Left lung (tissue), 10 donors: ENCODE measurements around the gene RAVER2. TPM values are rescaled to one million over a fixed set of nuclear protein-coding genes. Genes with fewer than 3 reads are reported as not detected.

Source experiments
- ATAC-seq: fragments of 200-7000 bp; cut with Tn5 transposase; one replicate; pipeline ENCODE4 v1.9.1; 2020; ENCODE audit warnings: moderate library complexity
- DNase-seq, 4 donors: peaks; one replicate each; pipeline ENCODE4 v3.0.0-alpha.2; 2013 to 2020
- H3K27ac ChIP-seq, 2 donors: fragments of 200-600 bp; sonication (generic) in 1 of 2; one replicate each; pipeline versions ENCODE4 v1.5.0 to v1.8.0; 2020 to 2021
- H3K27me3 ChIP-seq, 2 donors: fragments of 200-600 bp; sonication (generic) in 1 of 2; one replicate each; pipeline versions ENCODE4 v1.5.0 to v1.8.0; 2020 to 2021
- H3K36me3 ChIP-seq, 2 donors: fragments of 200-600 bp; sonication (generic) in 1 of 2; one replicate each; pipeline versions ENCODE4 v1.5.0 to v1.8.0; 2020 to 2021
- H3K4me1 ChIP-seq, 2 donors: fragments of 200-600 bp; one replicate each; pipeline ENCODE4 v1.8.0; 2021
- H3K4me3 ChIP-seq, 2 donors: fragments of 200-600 bp; sonication (generic) in 1 of 2; one replicate each; pipeline versions ENCODE4 v1.5.0 to v1.8.0; 2020 to 2021; ENCODE audit warnings: mild to moderate bottlenecking in 1 of 2
- H3K9me3 ChIP-seq, 2 donors: fragments of 200-600 bp; sonication (generic) in 1 of 2; one replicate each; pipeline versions ENCODE4 v1.5.0 to v1.8.0; 2020 to 2021
- intact Hi-C, 2 donors: fragments of 100-400 bp; cut with DNase I; formaldehyde crosslinking; loops; one replicate each; pipeline versions ENCODE4 v1.11.2 to v1.14.2; 2022
- polyA plus RNA-seq, 6 donors: library from polyadenylated mRNA; unstranded; fragments of 120-200 nt; gene quantifications; one replicate each; pipeline ENCODE4 v1.2.1, GENCODE V29; 2013; ENCODE audit not compliant: insufficient read length in 6 of 6
- total RNA-seq, 2 donors: library from RNA; stranded (reverse); fragmentation: NEBNext Ultra II Directional; extraction: Animal tissue kit (Norgen Biotek cat#: 25700); gene quantifications; one replicate each; pipeline ENCODE4 v1.2.1, GENCODE V29; 2021
- TF ChIP-seq, protein P1 (sequence below), 2 donors: fragments of 200-600 bp; sonication (generic) in 1 of 2; IDR thresholded peaks; one replicate each; pipeline versions ENCODE4 v1.5.0 to v1.8.0; 2021; ENCODE audit warnings: antibody characterized with exemption in 2 of 2
- donor health status: DM: no; HTN: yes; CAD: no.
- donor health status: DM: no; HTN: no; CAD: no.

The RAVER2 gene
- total and polyA plus RNA-seq, 8 donors: 13.3 to 37.8 (median 32.7) TPM

DNA sequence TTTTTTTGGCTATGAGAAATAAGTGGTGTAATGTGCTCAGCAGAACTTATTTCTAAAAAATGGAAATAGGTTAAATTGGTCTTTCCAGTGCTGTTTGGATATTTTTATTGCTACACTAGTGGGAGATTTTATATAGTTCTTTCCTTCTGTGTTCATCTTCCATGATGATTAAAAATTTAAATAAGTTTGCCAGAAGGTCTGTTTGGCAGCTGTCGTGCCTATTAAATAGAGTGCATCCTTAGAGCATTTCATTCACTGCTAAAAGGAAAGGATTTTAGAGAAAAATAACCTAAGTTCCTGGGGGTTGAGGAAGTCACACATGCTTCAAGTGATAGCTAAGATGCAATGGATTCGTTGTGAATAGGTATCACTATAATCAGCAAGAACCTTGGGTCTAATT is 29.7 kb upstream of the RAVER2 start:
- Histone ChIP-seq H3K4me3 (no peak overlapping the region), H3K36me3 (no peaks in the 10 kb centered on the region), H3K4me1 (no peaks in the 10 kb centered on the region), H3K9me3 (no peaks in the 10 kb centered on the region), H3K27ac (no peak overlapping the region), H3K27me3 (no peaks in the 10 kb centered on the region)
- DNase-seq: no peak
- intact Hi-C loops: no loop called here
- ATAC-seq: no peak
- TF ChIP-seq, protein P1, sequence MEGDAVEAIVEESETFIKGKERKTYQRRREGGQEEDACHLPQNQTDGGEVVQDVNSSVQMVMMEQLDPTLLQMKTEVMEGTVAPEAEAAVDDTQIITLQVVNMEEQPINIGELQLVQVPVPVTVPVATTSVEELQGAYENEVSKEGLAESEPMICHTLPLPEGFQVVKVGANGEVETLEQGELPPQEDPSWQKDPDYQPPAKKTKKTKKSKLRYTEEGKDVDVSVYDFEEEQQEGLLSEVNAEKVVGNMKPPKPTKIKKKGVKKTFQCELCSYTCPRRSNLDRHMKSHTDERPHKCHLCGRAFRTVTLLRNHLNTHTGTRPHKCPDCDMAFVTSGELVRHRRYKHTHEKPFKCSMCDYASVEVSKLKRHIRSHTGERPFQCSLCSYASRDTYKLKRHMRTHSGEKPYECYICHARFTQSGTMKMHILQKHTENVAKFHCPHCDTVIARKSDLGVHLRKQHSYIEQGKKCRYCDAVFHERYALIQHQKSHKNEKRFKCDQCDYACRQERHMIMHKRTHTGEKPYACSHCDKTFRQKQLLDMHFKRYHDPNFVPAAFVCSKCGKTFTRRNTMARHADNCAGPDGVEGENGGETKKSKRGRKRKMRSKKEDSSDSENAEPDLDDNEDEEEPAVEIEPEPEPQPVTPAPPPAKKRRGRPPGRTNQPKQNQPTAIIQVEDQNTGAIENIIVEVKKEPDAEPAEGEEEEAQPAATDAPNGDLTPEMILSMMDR (IDR thresholded peaks at IDR 0.05): no peak

DNA sequence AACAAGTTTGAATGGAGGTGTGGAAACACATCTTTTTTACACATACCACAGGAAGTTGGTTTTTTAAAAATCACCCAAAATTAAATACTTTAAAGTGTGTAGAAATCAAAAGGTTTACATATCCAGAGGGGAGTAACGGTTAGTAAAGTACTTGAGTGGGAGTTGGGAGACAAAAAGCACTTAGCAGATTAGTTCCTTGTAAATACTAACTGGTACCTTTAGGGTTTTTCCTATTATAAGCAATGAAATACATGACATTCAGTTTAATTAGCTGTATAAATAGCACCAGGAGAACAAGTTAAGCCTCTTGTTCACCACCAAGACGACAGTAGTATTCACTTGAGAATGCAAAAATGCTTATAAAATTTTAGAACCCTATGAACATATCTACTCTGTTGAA is 23.7 kb upstream of the RAVER2 start:
- Histone ChIP-seq H3K36me3 (no peaks in the 10 kb centered on the region), H3K27ac (no peak overlapping the region), H3K4me3 (no peak overlapping the region), H3K27me3 (no peaks in the 10 kb centered on the region), H3K4me1 (no peaks in the 10 kb centered on the region), H3K9me3 (no peaks in the 10 kb centered on the region)
- TF ChIP-seq, protein P1 (IDR thresholded peaks at IDR 0.05): no peak
- no peak for DNase-seq
- ATAC-seq: no peak
- intact Hi-C loops: no loop called here

DNA sequence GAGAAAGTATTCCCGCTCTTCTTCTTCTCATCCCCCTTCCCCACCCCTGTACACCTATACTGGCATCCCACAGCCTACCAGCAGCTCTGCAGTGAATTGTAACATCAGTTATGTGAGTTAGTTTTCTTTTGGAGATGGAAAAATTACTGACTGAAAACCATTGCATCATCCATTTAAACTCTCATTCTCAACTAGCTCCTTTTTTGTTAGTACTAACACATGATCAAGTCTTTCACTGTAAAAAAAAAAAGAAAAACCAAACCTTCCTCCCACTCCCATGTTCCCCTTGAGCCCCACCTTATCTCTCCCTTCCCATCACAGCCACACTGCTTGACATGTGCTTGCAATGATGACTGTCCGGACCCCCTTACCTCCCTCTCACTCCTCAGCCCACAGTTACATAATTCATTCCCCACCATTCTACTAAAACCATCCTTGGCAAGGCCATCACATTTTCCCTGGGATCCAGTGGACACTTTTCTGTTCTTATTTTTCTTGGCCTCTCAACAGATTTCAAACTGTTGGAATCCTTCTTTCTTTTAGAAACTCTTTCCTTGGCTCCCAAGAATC is 23.2 kb upstream of the RAVER2 start:
- intact Hi-C loops: no loop called here
- Histone ChIP-seq H3K36me3 (no peaks in the 10 kb centered on the region), H3K4me1 (no peaks in the 10 kb centered on the region), H3K9me3 (no peaks in the 10 kb centered on the region), H3K4me3 (no peak overlapping the region), H3K27me3 (no peaks in the 10 kb centered on the region), H3K27ac (no peak overlapping the region)
- DNase-seq: no peak
- no peak for ATAC-seq
- TF ChIP-seq, protein P1 (IDR thresholded peaks at IDR 0.05): no peak

DNA sequence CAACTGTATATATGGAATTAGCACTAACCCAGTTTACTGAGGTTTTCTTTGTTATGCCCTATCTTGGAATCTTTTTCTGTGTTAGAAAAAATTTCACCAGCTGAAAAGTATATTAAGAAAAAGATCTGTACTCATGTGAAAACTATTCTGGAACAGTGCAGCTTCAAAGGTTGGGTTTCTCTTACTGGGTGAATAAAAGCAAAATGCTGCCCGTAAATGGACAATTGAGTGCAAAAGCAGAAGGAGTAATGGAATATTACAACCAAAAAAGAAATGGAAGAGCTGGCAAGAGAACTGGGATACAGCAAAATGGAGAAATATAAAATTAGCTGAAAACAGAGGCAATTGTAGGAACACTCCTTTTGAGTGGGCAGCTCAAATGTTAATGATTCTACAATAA is 17.0 kb upstream of the RAVER2 start:
- Histone ChIP-seq H3K27ac (no peak overlapping the region), H3K4me3 (no peak overlapping the region), H3K36me3 (no peaks in the 10 kb centered on the region), H3K27me3 (no peaks in the 10 kb centered on the region), H3K9me3 (no peaks in the 10 kb centered on the region), H3K4me1 (no peaks in the 10 kb centered on the region)
- intact Hi-C loops: no loop called here
- TF ChIP-seq, protein P1 (IDR thresholded peaks at IDR 0.05): no peak
- ATAC-seq (no peak), DNase-seq (no peak)

DNA sequence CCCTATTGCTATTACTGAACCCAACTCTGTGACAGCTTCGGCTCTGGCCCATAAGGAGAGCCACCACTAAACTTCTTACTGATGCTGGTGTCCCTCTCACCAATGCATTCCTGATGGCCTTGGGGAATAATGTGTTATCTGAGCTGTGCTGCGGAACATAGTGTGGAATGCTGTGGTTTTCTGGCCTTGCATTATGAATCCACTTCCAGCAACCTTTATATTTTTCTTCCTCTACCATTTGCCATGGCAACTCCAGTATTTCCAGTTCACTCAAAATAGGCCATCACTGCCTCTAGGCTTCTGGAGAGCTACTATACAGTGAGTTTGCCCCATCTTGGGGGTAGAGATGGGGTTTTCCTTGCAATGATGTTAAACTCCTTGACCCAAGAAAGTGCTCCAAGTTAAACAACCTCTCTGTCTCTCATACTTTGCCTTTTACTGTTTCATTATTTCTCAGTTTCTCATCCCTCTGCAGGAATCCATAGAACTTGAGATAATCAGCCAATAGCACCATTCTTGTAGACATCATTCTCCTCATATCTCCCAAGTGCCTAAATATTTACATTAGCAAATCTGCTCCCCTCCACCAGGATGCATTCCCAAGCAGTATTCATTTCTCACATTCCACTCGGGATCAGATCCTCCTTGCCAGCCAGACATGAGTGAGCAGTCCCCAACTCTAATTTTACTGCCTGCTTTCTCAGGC is 11.1 kb upstream of the RAVER2 start:
- no peak for DNase-seq
- no peak overlapping the region for H3K27ac ChIP-seq
- ATAC-seq: no peak
- no peaks in the 10 kb centered on the region for H3K4me1 ChIP-seq
- no peaks in the 10 kb centered on the region for H3K36me3 ChIP-seq
- H3K9me3 ChIP-seq: no peaks in the 10 kb centered on the region
- TF ChIP-seq, protein P1 (IDR thresholded peaks at IDR 0.05): no peak
- no peak overlapping the region for H3K4me3 ChIP-seq
- no peaks in the 10 kb centered on the region for H3K27me3 ChIP-seq
- intact Hi-C loops: no loop called here
